ENCODE measurements around the gene PCCB. TPM values are rescaled to one million over a fixed set of nuclear protein-coding genes. Genes with fewer than 3 reads are reported as not detected.
"Not testable (repeated sequence)": the region's sequence is repeated elsewhere in the genome, so short reads cannot be mapped to it uniquely, and the experiment has no call there.

The PCCB gene
- total RNA-seq, 1 experiment from 2014 or later = 89.0 TPM

GRCh38 chr3:136255672-136256406 is 5.7 kb downstream of the PCCB start:
- in situ Hi-C loops (cut with HindIII; ENCODE audit: low pct_unique_long_range_greater_than_20kb, low sequenced_read_pairs) = no loop called here
- no peak for DNase-seq (ENCODE audit: low read depth, low spot score)

GRCh38 chr3:136258199-136258598 is 8.1 kb downstream of the PCCB start:
- DNase-seq (ENCODE audit: low read depth, low spot score) = peak; percentile 52
- in situ Hi-C loops (cut with HindIII; ENCODE audit: low pct_unique_long_range_greater_than_20kb, low sequenced_read_pairs) = no loop called here

- in situ Hi-C loops (cut with HindIII; ENCODE audit: low pct_unique_long_range_greater_than_20kb, low sequenced_read_pairs) = no loop called here
- no peak for DNase-seq (ENCODE audit: low read depth, low spot score)
These were observed 11.7 kb downstream of the PCCB start for GRCh38 chr3:136261826-136262225.

GRCh38 chr3:136262559-136262958 is 12.4 kb downstream of the PCCB start:
- in situ Hi-C loops (cut with HindIII; ENCODE audit: low pct_unique_long_range_greater_than_20kb, low sequenced_read_pairs) = no loop called here
- no peak for DNase-seq (ENCODE audit: low read depth, low spot score)

- in situ Hi-C loops (cut with HindIII; ENCODE audit: low pct_unique_long_range_greater_than_20kb, low sequenced_read_pairs) = no loop called here
These were observed 13.1 kb downstream of the PCCB start for GRCh38 chr3:136263251-136263650.

GRCh38 chr3:136266468-136267125 is 16.5 kb downstream of the PCCB start:
- not testable (repeated sequence) for DNase-seq (ENCODE audit: low read depth, low spot score)

More at GRCh38 chr3:136263251-136263650, 13.1 kb downstream of the PCCB start:
- no peak for DNase-seq (ENCODE audit: low read depth, low spot score)

GRCh38 chr3:136267235-136267634 is 17.1 kb downstream of the PCCB start:
- in situ Hi-C loops (cut with HindIII; ENCODE audit: low pct_unique_long_range_greater_than_20kb, low sequenced_read_pairs) = no loop called here

More at GRCh38 chr3:136266468-136267125, 16.5 kb downstream of the PCCB start:
- in situ Hi-C loops (cut with HindIII; ENCODE audit: low pct_unique_long_range_greater_than_20kb, low sequenced_read_pairs) = not testable (repeated sequence)

GRCh38 chr3:136270179-136270578 is 20.0 kb downstream of the PCCB start:
- in situ Hi-C loops (cut with HindIII; ENCODE audit: low pct_unique_long_range_greater_than_20kb, low sequenced_read_pairs) = no loop called here

More at GRCh38 chr3:136267235-136267634, 17.1 kb downstream of the PCCB start:
- no peak for DNase-seq (ENCODE audit: low read depth, low spot score)

GRCh38 chr3:136271626-136272025 is 21.5 kb downstream of the PCCB start:
- in situ Hi-C loops (cut with HindIII; ENCODE audit: low pct_unique_long_range_greater_than_20kb, low sequenced_read_pairs); DNase-seq (ENCODE audit: low read depth, low spot score): not testable (repeated sequence)

More at GRCh38 chr3:136270179-136270578, 20.0 kb downstream of the PCCB start:
- DNase-seq (ENCODE audit: low read depth, low spot score) = no peak

GRCh38 chr3:136276049-136276755 is 26.1 kb downstream of the PCCB start:
- DNase-seq (ENCODE audit: low read depth, low spot score) = no peak
- in situ Hi-C loops (cut with HindIII; ENCODE audit: low pct_unique_long_range_greater_than_20kb, low sequenced_read_pairs) = no loop called here

GRCh38 chr3:136277115-136277514 is 27.0 kb downstream of the PCCB start:
- DNase-seq (ENCODE audit: low read depth, low spot score) = no peak
- in situ Hi-C loops (cut with HindIII; ENCODE audit: low pct_unique_long_range_greater_than_20kb, low sequenced_read_pairs) = no loop called here

GRCh38 chr3:136277634-136278033 is 27.5 kb downstream of the PCCB start:
- in situ Hi-C loops (cut with HindIII; ENCODE audit: low pct_unique_long_range_greater_than_20kb, low sequenced_read_pairs) = no loop called here
- no peak for DNase-seq (ENCODE audit: low read depth, low spot score)

- in situ Hi-C loops (cut with HindIII; ENCODE audit: low pct_unique_long_range_greater_than_20kb, low sequenced_read_pairs) = no loop called here
- DNase-seq (ENCODE audit: low read depth, low spot score) = no peak
These were observed 29.0 kb downstream of the PCCB start for GRCh38 chr3:136279092-136279491.

GRCh38 chr3:136280961-136281360 is 30.8 kb downstream of the PCCB start:
- in situ Hi-C loops (cut with HindIII; ENCODE audit: low pct_unique_long_range_greater_than_20kb, low sequenced_read_pairs) = no loop called here
- no peak for DNase-seq (ENCODE audit: low read depth, low spot score)

GRCh38 chr3:136281966-136282520 is 31.9 kb downstream of the PCCB start:
- in situ Hi-C loops (cut with HindIII; ENCODE audit: low pct_unique_long_range_greater_than_20kb, low sequenced_read_pairs) = no loop called here
- no peak for DNase-seq (ENCODE audit: low read depth, low spot score)

GRCh38 chr3:136283627-136284026 is 33.5 kb downstream of the PCCB start:
- in situ Hi-C loops (cut with HindIII; ENCODE audit: low pct_unique_long_range_greater_than_20kb, low sequenced_read_pairs) = no loop called here
- no peak for DNase-seq (ENCODE audit: low read depth, low spot score)

GRCh38 chr3:136291302-136291701 is 41.2 kb downstream of the PCCB start:
- peak; percentile 28 for DNase-seq (ENCODE audit: low read depth, low spot score)
- in situ Hi-C loops (cut with HindIII; ENCODE audit: low pct_unique_long_range_greater_than_20kb, low sequenced_read_pairs) = no loop called here

- DNase-seq (ENCODE audit: low read depth, low spot score) = no peak
- in situ Hi-C loops (cut with HindIII; ENCODE audit: low pct_unique_long_range_greater_than_20kb, low sequenced_read_pairs) = no loop called here
These were observed 42.4 kb downstream of the PCCB start for GRCh38 chr3:136292500-136292899.

Data from SK-MEL-5 (cell line).